GM12872 (cell line): ENCODE measurements around the gene DUSP8.

Experiments used
- TF ChIP-seq, protein P1 (sequence below): IDR thresholded peaks from 3 replicates; pipeline ENCODE4 v1.5.1; 2011; ENCODE audit warnings: low read depth, mild to moderate bottlenecking, low read length, moderate library complexity; ENCODE audit not compliant: insufficient read depth

DUSP8 gene

DNA sequence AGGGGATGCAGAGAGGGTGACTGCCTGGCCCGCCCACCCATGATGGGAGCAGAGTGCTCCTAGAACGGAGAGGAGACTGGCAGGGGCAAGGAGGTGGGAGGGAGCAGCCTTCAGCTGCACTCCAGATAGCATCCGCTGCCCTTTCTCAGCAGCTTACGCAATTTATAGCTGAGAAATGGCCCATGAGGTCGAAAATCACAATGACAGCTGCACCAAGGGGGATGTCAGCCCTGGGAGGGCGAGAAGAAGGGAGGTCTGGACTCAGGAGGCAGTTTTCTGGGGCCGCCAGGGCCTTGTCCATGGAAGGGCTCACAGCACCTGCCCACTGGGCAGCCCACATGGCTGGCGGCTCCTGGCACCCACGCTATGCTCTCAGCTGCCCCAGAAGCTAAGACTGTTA lies 67.9 kb downstream of the DUSP8 start:
- TF ChIP-seq, protein P1, sequence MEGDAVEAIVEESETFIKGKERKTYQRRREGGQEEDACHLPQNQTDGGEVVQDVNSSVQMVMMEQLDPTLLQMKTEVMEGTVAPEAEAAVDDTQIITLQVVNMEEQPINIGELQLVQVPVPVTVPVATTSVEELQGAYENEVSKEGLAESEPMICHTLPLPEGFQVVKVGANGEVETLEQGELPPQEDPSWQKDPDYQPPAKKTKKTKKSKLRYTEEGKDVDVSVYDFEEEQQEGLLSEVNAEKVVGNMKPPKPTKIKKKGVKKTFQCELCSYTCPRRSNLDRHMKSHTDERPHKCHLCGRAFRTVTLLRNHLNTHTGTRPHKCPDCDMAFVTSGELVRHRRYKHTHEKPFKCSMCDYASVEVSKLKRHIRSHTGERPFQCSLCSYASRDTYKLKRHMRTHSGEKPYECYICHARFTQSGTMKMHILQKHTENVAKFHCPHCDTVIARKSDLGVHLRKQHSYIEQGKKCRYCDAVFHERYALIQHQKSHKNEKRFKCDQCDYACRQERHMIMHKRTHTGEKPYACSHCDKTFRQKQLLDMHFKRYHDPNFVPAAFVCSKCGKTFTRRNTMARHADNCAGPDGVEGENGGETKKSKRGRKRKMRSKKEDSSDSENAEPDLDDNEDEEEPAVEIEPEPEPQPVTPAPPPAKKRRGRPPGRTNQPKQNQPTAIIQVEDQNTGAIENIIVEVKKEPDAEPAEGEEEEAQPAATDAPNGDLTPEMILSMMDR: no peak
